Right lobe of liver (tissue), 4 donors: ENCODE measurements around the gene NTN4.

ENCODE experiments used
- CTCF ChIP-seq, 4 donors: fragments of 200-600 bp in 3 of 4; fragments of 450-650 bp in 1 of 4; IDR thresholded peaks; one replicate each; pipeline versions ENCODE4 v1.5.1 to v1.8.0; 2016 to 2022; ENCODE audit warnings: antibody characterized with exemption in 4 of 4, mild to moderate bottlenecking in 2 of 4
- POLR2A ChIP-seq: fragments of 450-650 bp; IDR thresholded peaks from one replicate; pipeline ENCODE4 v1.6.1; 2017; ENCODE audit warnings: antibody characterized with exemption, mild to moderate bottlenecking
- donor health status: DM: no; HTN: no; CAD: no.
- donor health status: DM: no; HTN: no; CAD: no.
- donor health status: DM: no; HTN: yes; CAD: no.

- TF ChIP-seq CTCF (IDR thresholded peaks at IDR 0.05) (no peak), POLR2A (no peak)
These were observed 89.3 kb downstream of the NTN4 start for GRCh38 chr12:95701275-95701674.
